HUES6 (cell line): ENCODE data around the gene AFF3.
"Not testable (repeated sequence)": the region's sequence is repeated elsewhere in the genome, so short reads cannot be mapped to it uniquely, and the experiment has no call there.

ENCODE experiments used
- H3K27ac ChIP-seq: 2 replicates; pipeline ENCODE4 v1.7.0; 2013; ENCODE audit warnings: low read depth, mild to moderate bottlenecking, low read length, inconsistent platforms
- H3K27me3 ChIP-seq: 2 replicates; pipeline ENCODE4 v1.6.1; 2013; ENCODE audit warnings: low read length; ENCODE audit not compliant: control insufficient read depth, insufficient read depth
- H3K36me3 ChIP-seq: 2 replicates; pipeline ENCODE4 v1.6.1; 2013; ENCODE audit warnings: low read length; ENCODE audit not compliant: control insufficient read depth, insufficient read depth
- H3K4me1 ChIP-seq: 2 replicates; pipeline ENCODE4 v1.6.1; 2013; ENCODE audit warnings: low read length; ENCODE audit not compliant: control insufficient read depth, insufficient read depth
- H3K4me3 ChIP-seq: 2 replicates; pipeline ENCODE4 v1.5.1; 2013; ENCODE audit warnings: low read depth, low read length
- H3K9ac ChIP-seq: one replicate; pipeline ENCODE4 v1.6.1; 2013; ENCODE audit warnings: mild to moderate bottlenecking, low read length
- H3K9me3 ChIP-seq: 2 replicates; pipeline ENCODE4 v1.6.1; 2013; ENCODE audit warnings: low read depth, low read length; ENCODE audit not compliant: control insufficient read depth, insufficient read depth

The AFF3 gene

DNA sequence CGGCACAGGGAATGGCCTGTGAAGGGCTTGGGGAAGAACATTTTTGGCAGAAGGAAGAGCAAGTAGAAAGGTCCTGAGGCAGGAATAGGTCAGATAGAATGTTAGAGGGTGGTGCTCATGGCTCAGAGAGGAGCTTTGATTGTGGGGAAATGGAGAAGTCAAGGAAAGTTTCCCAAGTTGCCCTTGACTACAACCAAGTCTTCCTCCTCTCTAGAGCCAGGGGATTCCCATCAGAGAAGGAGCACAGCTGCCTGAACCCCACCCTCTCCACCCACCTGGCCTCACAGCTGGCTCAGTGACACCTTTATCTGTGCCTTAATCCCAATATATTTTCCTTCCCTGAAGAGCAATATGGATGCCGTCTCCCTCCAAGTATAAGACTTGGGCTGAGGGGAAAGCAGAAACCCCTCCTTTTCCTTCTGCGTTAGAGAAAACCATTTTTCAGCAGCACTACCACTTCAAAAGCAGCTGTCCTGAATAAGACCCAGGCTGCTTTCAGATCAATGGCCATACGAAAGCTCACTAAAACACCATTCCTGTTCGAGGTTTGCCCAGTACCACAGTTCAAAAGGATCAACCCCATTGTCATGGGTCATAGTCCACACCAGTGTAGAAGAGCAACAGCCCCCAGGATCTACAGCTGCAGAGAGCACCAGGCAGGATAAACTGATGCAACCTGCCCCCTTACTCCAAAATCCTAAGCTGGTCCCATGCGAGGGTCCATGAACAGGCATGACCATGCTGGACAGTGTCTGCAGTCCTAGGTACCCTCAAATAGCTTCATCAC, 199.6 kb downstream of the AFF3 start:
- no peaks in the 10 kb centered on the region for H3K4me1 ChIP-seq
- H3K27ac ChIP-seq = no peak overlapping the region
- no peak overlapping the region for H3K9ac ChIP-seq
- no peaks in the 10 kb centered on the region for H3K36me3 ChIP-seq
- no peaks in the 10 kb centered on the region for H3K27me3 ChIP-seq
- H3K9me3 ChIP-seq = no peaks in the 10 kb centered on the region
- no peak overlapping the region for H3K4me3 ChIP-seq

DNA sequence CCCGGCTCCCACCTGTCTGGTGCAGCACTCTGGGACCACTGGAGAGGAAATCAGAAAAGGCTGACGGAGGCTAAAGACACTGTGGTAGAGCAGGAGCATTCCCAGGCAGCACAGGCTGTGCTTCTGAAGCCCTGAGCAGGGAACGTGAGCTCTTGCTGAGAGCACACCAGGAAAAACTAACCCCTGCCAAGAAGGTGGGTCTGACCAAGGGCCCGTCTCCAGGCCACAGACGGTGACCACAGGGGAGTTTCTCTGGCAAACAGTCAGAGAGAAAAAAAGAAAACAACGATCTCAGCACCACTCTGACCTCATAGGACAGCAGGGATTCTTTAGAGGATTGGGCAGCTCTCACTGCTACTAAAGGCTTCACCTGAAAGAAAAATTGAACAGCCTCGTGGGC, 201.4 kb downstream of the AFF3 start:
- H3K9me3 ChIP-seq = no peaks in the 10 kb centered on the region
- H3K9ac ChIP-seq = no peak overlapping the region
- H3K4me3 ChIP-seq = no peak overlapping the region
- H3K4me1 ChIP-seq = no peaks in the 10 kb centered on the region
- no peaks in the 10 kb centered on the region for H3K36me3 ChIP-seq
- H3K27me3 ChIP-seq = no peaks in the 10 kb centered on the region
- no peak overlapping the region for H3K27ac ChIP-seq

GRCh38 chr2:99939135-99939534, 203.3 kb downstream of the AFF3 start:
- Histone ChIP-seq H3K9me3 (no peaks in the 10 kb centered on the region), H3K36me3 (no peaks in the 10 kb centered on the region), H3K4me3 (no peak overlapping the region), H3K27me3 (no peaks in the 10 kb centered on the region), H3K27ac (no peak overlapping the region), H3K4me1 (no peaks in the 10 kb centered on the region), H3K9ac (no peak overlapping the region)

GRCh38 chr2:99938250-99938649, 204.1 kb downstream of the AFF3 start:
- H3K27me3 ChIP-seq = no peaks in the 10 kb centered on the region
- no peaks in the 10 kb centered on the region for H3K36me3 ChIP-seq
- no peak overlapping the region for H3K9ac ChIP-seq
- no peak overlapping the region for H3K4me3 ChIP-seq
- no peak overlapping the region for H3K27ac ChIP-seq
- no peaks in the 10 kb centered on the region for H3K4me1 ChIP-seq
- H3K9me3 ChIP-seq = no peaks in the 10 kb centered on the region

- Histone ChIP-seq H3K27me3 (no peaks in the 10 kb centered on the region), H3K4me1 (no peaks in the 10 kb centered on the region), H3K27ac (no peak overlapping the region), H3K9ac (no peak overlapping the region), H3K4me3 (no peak overlapping the region), H3K9me3 (no peaks in the 10 kb centered on the region), H3K36me3 (no peaks in the 10 kb centered on the region)
Measured at GRCh38 chr2:99936065-99936464, 206.3 kb downstream of the AFF3 start.

GRCh38 chr2:99935662-99936061, 206.7 kb downstream of the AFF3 start:
- no peak overlapping the region for H3K9ac ChIP-seq
- no peaks in the 10 kb centered on the region for H3K9me3 ChIP-seq
- no peak overlapping the region for H3K4me3 ChIP-seq
- no peaks in the 10 kb centered on the region for H3K36me3 ChIP-seq
- H3K27me3 ChIP-seq = no peaks in the 10 kb centered on the region
- H3K27ac ChIP-seq = no peak overlapping the region
- H3K4me1 ChIP-seq = no peaks in the 10 kb centered on the region

DNA sequence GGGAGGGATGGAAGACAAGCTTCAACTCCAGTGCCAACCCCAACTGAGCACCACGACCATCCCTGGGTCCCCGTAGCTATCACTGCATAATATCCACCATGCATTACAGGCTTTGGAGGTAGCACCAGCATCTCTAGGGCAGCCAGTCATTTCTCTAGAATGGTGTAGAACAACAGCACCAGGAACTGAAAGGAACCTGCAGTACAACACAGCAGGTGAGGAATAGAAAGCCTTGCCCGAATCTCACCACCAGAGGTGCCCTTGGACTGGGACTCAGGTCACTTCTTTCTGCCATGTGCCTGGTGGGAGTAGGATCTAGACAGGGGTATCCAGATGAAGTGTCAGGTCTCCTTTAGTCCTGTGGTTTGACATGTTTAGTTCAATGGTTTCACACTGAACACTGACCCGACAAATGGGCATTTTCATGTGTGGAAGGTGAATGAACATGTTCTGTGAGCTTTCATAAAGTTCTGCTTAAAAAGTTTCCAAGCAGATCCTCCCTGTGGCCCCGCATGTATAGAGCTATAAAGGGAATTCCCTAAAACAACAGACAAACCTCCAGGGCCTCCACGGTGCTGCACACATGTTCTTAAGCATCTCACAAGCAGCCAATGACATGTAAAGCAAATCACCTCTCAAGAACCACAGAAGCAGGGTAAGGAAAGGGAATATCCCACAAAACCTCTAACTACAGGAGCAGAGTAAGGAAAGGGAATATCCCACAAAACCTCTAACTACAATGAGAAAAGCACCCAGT, 208.3 kb downstream of the AFF3 start:
- Histone ChIP-seq H3K9ac (no peak overlapping the region), H3K27me3 (0 out of 2 replicates have a peak, but pooled peaks cover 3% of the 10 kb centered on the region), H3K27ac (no peak overlapping the region), H3K9me3 (no peaks in the 10 kb centered on the region), H3K4me3 (no peak overlapping the region), H3K4me1 (no peaks in the 10 kb centered on the region), H3K36me3 (no peaks in the 10 kb centered on the region)

GRCh38 chr2:99933491-99933890, 208.9 kb downstream of the AFF3 start:
- not testable (repeated sequence) for H3K27ac ChIP-seq, H3K4me3 ChIP-seq

GRCh38 chr2:99928470-99929053, 213.8 kb downstream of the AFF3 start:
- Histone ChIP-seq H3K4me3 (no peak overlapping the region), H3K27me3 (0 out of 2 replicates have a peak, but pooled peaks cover 3% of the 10 kb centered on the region), H3K9ac (no peak overlapping the region), H3K9me3 (no peaks in the 10 kb centered on the region), H3K4me1 (no peaks in the 10 kb centered on the region), H3K27ac (no peak overlapping the region), H3K36me3 (no peaks in the 10 kb centered on the region)

More at GRCh38 chr2:99933491-99933890, 208.9 kb downstream of the AFF3 start:
- not testable (repeated sequence) for H3K4me1 ChIP-seq, H3K27me3 ChIP-seq, H3K9me3 ChIP-seq, H3K36me3 ChIP-seq, H3K9ac ChIP-seq

- not testable (repeated sequence) for H3K4me3 ChIP-seq, H3K9ac ChIP-seq, H3K9me3 ChIP-seq, H3K36me3 ChIP-seq, H3K27me3 ChIP-seq, H3K4me1 ChIP-seq, H3K27ac ChIP-seq
Measured at GRCh38 chr2:99927690-99928207, 214.6 kb downstream of the AFF3 start.

- H3K27ac ChIP-seq = no peak overlapping the region
- no peak overlapping the region for H3K4me3 ChIP-seq
- H3K4me1 ChIP-seq = no peaks in the 10 kb centered on the region
- H3K27me3 ChIP-seq = 0 out of 2 replicates have a peak, but pooled peaks cover 3% of the 10 kb centered on the region
- no peak overlapping the region for H3K9ac ChIP-seq
- peaks cover 4% of the 10 kb centered on the region for H3K9me3 ChIP-seq
- no peaks in the 10 kb centered on the region for H3K36me3 ChIP-seq
Measured at GRCh38 chr2:99926986-99927385, 215.4 kb downstream of the AFF3 start.
